ENCODE measurements around the gene SLC17A3.

GRCh38 chr6:25801436-25801835 lies 72.6 kb downstream of the SLC17A3 start:
- no peak for TF ChIP-seq CTCF (conservative IDR thresholded peaks at IDR 0.05; ENCODE audit: low read length)
- TF ChIP-seq EZH2phosphoT487 (IDR thresholded peaks at IDR 0.05; ENCODE audit: borderline replicate concordance, low read depth, low read length): no peak

Measured in OCI-LY7 (cell line).